CD4-positive, alpha-beta T cell treated with Interleukin-15 for 4 hours (primary cell): Measurements from ENCODE around the gene S100A8.
A peak's percentile ranks its signal among the peaks of the same experiment; 100 is the strongest.
"Not testable (repeated sequence)": the region's sequence is repeated elsewhere in the genome, so short reads cannot be mapped to it uniquely, and the experiment has no call there.

Experiments
- DNase-seq: peaks from one replicate; pipeline ENCODE4 v3.0.0-alpha.2; 2020; ENCODE audit warnings: low spot score

The S100A8 gene

DNA sequence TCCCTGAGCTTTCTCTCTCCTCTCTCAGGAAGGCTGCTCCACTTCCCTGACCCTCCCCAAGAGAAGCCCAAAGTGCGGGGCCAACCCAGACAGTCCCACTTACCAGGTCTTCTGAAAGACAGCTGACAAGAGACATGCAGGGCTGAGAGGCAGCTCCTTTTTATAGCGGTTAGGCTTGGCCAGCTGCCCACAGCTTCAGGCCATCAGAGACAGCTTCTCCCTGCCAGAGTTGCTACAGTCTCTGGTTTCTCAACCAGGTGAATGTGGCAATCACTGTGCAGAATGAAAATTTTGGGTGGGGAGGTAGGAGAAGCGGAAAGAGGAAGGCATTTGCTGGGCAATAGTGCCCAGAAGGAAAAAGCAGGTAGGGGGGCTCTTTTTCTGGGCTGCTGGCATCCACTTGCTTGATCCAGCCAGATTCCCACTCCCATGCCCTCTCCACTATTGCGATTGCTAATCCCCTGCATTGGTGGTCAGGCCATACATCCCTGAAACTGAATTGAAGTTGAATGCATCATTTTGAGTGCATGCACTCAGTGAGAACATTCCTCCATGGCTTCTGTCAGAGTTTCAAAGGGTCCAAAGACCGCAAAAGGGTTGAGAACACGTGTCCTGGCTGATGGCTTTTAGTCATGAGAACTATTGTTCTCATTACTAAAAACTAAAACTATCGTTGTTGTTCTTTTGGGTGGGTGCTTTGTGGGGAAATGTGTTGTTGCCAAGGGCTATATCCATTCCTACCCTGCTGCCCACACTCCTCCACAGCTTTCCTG is at the start of gene S100A8:
TSS of gene S100A8 (minus strand) at position 136 of the 773 bp plus-strand sequence. CDS start 538 bp downstream, outside the sequence.
- no peak for DNase-seq

- no peak for DNase-seq
These were observed 48.4 kb upstream of the S100A8 start for GRCh38 chr1:153439273-153439672.

DNA sequence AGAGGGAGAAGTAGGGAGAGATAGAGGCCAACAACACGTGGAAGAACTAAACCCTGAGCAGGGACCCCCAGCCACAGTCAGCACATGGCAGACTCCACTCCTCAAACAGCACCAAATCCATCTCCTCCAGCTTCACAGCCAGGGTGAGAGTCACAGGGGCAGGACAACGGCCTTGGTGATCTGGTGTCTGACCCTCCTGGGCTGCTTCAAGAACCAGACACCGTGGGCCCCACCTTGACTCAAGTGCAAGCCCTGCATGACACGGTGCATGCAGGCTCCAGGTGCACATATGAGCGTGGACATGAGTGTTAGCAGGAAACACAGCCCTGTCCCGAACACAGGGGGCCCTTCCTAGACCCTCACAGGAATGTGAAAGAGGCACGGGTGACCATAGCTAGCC is 47.7 kb upstream of the S100A8 start:
- DNase-seq: no peak

- DNase-seq: no peak
These were observed 46.4 kb upstream of the S100A8 start for GRCh38 chr1:153437236-153437635.

GRCh38 chr1:153434746-153435455 is 44.0 kb upstream of the S100A8 start:
- no peak for DNase-seq

GRCh38 chr1:153432874-153433681 is 42.2 kb upstream of the S100A8 start:
- DNase-seq: no peak

DNA sequence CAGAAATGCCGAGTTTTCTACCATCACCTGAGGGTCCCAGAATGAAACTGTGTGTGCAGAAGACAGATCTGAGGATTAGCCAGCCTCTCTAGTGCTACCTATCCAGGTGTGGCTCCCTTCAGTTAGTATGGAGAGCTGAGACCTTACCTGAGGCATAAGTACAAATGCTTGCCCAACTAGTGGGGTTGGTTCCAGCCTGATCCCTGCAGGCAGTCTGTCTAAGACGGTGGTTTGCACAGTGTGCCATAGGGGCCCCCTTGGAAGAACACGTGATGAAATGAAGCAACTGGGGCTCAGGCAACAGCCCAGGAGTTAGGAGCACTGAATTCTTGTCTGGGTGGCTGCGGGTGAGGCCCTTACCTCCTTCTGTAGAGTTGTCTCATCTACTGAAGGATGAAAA is 41.1 kb upstream of the S100A8 start:
- no peak for DNase-seq

GRCh38 chr1:153431427-153431826 is 40.6 kb upstream of the S100A8 start:
- DNase-seq: no peak

DNA sequence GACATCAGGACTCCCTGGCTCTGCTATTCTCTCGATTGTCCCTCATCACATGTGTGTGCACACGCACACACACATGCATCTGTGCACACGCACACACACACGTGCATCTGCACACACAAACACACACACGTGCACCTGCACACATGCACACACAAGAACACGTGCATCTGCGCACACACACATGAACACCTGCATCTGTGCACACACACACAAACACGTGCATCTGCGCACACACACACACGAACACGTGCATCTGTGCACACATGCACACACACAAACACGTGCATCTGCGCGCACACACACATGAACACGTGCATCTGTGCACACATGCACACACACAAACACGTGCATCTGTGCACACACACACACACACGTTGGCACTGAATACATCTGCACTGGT is 40.1 kb upstream of the S100A8 start:
- no peak for DNase-seq

- DNase-seq: no peak
These were observed 39.7 kb upstream of the S100A8 start for GRCh38 chr1:153430561-153430960.

DNA sequence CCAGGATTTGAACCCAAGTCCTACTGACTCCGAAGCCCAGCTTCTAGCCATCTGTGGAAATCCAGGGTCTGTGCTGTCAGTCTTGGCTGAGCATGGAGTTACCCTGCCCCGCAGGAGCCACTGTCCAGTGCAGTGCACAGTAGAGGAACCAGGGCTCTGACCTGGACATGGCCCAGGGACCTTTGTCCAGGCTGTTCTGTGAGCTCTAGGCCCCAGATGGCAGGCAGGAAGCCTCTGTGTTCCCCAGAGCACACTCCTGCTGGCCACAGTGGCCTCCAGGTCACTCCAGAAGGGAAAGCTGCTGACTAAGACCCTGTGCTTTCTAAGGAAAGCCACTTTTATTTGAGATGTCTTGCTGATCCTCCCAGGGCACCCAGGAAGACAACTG is 39.3 kb upstream of the S100A8 start:
- no peak for DNase-seq

DNA sequence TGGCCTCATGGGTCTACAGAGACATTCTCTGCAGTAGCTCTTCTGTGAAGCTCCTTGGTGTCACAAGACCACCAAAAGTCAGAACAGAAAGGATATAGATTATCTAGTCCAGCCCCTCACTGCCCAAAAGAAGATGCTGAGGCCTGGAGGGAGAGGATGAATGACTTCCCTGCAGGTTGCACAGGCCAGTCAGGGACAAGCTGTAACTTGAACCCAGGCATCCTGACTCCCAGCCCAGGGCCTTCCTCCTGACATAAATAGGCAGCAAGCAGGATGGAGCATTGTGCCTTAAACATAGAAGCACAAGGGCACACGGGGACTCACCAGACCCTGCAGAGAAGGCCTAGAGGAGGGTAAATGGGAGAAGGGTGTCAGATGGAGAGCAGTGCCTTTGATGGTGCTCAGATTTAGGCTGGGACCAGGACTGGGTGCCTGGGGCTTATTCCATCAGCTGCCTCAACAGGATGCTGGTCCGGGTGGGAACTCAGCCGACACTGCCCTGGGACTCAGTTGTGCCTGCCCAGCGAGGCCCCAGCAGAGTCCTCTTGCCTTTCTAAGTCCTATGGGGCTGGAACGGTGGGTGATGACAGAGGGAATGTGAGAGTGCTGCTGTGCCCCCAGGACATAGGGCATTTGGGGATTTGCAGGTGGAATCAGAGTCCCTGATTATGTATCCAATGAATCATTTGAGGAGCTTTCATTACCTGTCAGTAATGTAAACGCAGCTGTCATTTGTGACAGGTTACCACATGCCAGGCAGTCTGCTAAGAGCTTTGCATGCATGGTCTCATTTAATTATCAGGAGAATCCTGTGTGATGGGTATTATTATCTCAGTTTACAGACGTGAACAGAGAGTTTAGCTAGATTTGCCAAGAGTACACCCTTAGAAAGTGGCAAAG is 38.6 kb upstream of the S100A8 start:
- DNase-seq: no peak

GRCh38 chr1:153428791-153429190 is 37.9 kb upstream of the S100A8 start:
- no peak for DNase-seq

DNA sequence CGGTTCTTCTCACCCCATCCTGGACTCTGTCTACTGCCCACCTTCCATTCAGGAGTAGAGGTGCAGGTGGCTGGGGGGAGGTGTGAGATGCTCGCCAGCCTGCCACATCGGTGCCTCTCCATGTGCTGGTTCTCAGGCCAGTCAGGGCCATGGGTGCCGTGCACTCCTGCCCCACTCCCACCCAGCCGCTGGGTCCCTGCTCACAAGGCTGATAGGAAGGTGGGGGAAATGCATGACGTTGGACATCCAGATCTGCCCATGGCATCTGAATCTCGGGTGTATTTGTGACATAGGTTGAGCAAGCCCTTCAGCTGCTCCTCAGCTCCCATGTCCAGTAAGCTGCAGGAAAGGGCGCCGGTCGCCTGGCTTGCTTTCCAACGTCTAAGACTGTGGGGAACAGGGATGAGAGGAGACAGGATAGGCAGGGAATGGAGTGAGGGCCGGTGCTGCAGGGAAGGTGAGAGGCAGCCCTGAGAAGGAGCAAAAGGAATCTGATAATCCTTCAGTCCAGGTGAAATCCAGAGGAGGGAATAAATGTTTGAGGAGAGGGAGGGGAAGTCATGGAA is 37.3 kb upstream of the S100A8 start:
- DNase-seq: no peak

DNA sequence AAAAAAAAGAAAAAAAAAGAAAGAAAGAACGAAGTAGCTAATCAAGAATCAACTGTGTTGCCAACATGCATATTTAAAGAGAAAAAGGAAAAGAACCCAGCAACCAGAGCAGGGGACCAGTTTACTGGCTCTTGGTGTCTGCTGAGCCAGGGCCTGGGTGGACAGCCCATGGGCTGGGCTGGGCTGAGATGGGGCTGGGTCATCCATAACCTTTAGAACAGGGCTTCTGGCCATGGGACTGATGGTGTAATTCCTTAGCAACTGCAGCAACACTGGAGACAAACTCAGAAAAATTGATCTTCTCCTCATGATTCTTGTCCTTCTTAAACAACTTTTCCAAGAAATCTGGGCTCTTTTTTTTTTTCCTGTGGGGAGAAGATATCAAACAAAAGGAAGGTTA is 35.9 kb upstream of the S100A8 start:
- no peak for DNase-seq

GRCh38 chr1:153422450-153423068 is 31.7 kb upstream of the S100A8 start:
- peak; percentile 46 for DNase-seq

GRCh38 chr1:153420306-153420705 is 29.4 kb upstream of the S100A8 start:
- no peak for DNase-seq

DNA sequence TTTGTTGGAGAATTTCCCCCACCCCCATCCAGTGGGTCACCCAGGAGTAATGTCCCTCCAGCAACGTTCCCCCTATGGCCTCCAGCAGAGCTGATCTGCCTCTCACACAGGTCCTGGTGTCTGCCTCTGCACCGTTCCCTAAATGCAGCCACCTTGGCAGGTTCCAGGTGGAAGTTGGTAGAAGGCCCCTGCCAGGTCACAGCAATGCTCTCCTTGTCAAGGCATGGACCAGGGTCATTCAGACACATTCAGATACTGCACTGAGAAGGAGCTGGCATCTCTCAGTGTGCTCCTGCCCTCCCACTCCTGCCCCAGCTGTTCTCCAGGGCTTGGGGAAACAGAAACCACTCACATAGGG is 28.5 kb upstream of the S100A8 start:
- not testable (repeated sequence) for DNase-seq

GRCh38 chr1:153418758-153419435 is 28.0 kb upstream of the S100A8 start:
- not testable (repeated sequence) for DNase-seq

- no peak for DNase-seq
These were observed 26.4 kb upstream of the S100A8 start for GRCh38 chr1:153417136-153417888.
